ENCODE data around the gene SERINC1. TPM values are rescaled to one million over a fixed set of nuclear protein-coding genes. Genes with fewer than 3 reads are reported as not detected.

The SERINC1 gene
- total RNA-seq, 1 experiment from 2014 or later, result 31.3 TPM

- no peak for TF ChIP-seq ARID4B (CRISPR knock-in tag; IDR thresholded peaks at IDR 0.05; ENCODE audit: borderline replicate concordance)
- TF ChIP-seq AFF4 (CRISPR knock-in tag; IDR thresholded peaks at IDR 0.05; ENCODE audit: borderline replicate concordance), result no peak
- no peak for TF ChIP-seq HMGXB4 (CRISPR knock-in tag; IDR thresholded peaks at IDR 0.05)
- no peak for TF ChIP-seq SMAD4 (CRISPR knock-in tag; IDR thresholded peaks at IDR 0.05)
These were observed 63.9 kb downstream of the SERINC1 start (continued) for GRCh38 chr6:122407712-122408111.

- POLR2A ChIA-PET, result no interaction called here
These were observed 65.4 kb downstream of the SERINC1 start for GRCh38 chr6:122406187-122406586.

GRCh38 chr6:122405417-122405816, 66.2 kb downstream of the SERINC1 start:
- H3K9me3 Mint-ChIP-seq, result no peaks in the 10 kb centered on the region
- H3K36me3 Mint-ChIP-seq, result no peaks in the 10 kb centered on the region
- H3K27ac Mint-ChIP-seq, result no peak overlapping the region
- ATAC-seq (peak; percentile 77), DNase-seq (ENCODE audit: low spot score) (no peak)
- H3K4me3 Mint-ChIP-seq, result no peak overlapping the region
- ChIA-PET CTCF (interaction anchor here (1.9 kb wide), 1 partner anchor 86 kb away, joined by 5 read pairs; no protein-coding TSS in a partner anchor), POLR2A (no interaction called here)
- H3K4me1 Mint-ChIP-seq, result peaks cover 35% of the 10 kb centered on the region
- peaks cover 9% of the 10 kb centered on the region for H3K27me3 Mint-ChIP-seq (ENCODE audit: low read depth)
- no peak for TF ChIP-seq FOXK1 (CRISPR knock-in tag; IDR thresholded peaks at IDR 0.05)
- TF ChIP-seq E2F1 (CRISPR knock-in tag; IDR thresholded peaks at IDR 0.05), result no peak
- no peak for TF ChIP-seq SOX15 (CRISPR knock-in tag; IDR thresholded peaks at IDR 0.05)
- no peak for TF ChIP-seq ZNF138 (CRISPR knock-in tag; conservative IDR thresholded peaks at IDR 0.05)
- no peak for TF ChIP-seq SMAD4 (CRISPR knock-in tag; IDR thresholded peaks at IDR 0.05)

More at GRCh38 chr6:122406187-122406586, 65.4 kb downstream of the SERINC1 start:
- no peaks in the 10 kb centered on the region for H3K36me3 Mint-ChIP-seq
- TF ChIP-seq NFATC4 (CRISPR knock-in tag; IDR thresholded peaks at IDR 0.05), result no peak
- no peak for TF ChIP-seq SMAD4 (CRISPR knock-in tag; IDR thresholded peaks at IDR 0.05)
- no peak for TF ChIP-seq MAX (CRISPR knock-in tag; IDR thresholded peaks at IDR 0.05)
- no peak overlapping the region for H3K27ac Mint-ChIP-seq
- DNase-seq (ENCODE audit: low spot score) (no peak), ATAC-seq (peak; percentile 82)
- CTCF ChIA-PET, result interaction anchor here (1.9 kb wide), 1 partner anchor 86 kb away, joined by 5 read pairs; no protein-coding TSS in a partner anchor
- no peaks in the 10 kb centered on the region for H3K9me3 Mint-ChIP-seq
- peaks cover 28% of the 10 kb centered on the region for H3K4me1 Mint-ChIP-seq
- no peak overlapping the region for H3K4me3 Mint-ChIP-seq
- H3K27me3 Mint-ChIP-seq (ENCODE audit: low read depth), result peaks cover under 1% of the 10 kb centered on the region

All from WTC11 (cell line).